Panc1 (cell line): ENCODE data around the gene C11orf24. TPM values are rescaled to one million over a fixed set of nuclear protein-coding genes. Genes with fewer than 3 reads are reported as not detected.

Experiments
- ATAC-seq: fragments of 200-7000 bp; cut with Tn5 transposase; 2 replicates; pipeline ENCODE4 v1.9.1; 2020; ENCODE audit warnings: mild to moderate bottlenecking, moderate library complexity
- BruUV-seq: library from RNA; stranded (reverse); fragments of 400-500 nt; replicated peaks from 2 replicates; lab custom pipeline; 2021; lab: Mats Ljungman, UMichigan
- CTCF ChIA-PET: fragments of 300-600 bp; sonication (Branson Sonifier 250); formaldehyde crosslinking; loops from one replicate; lab custom pipeline; 2022; ENCODE audit warnings: antibody characterized with exemption; lab: Charles Lee
- POLR2A ChIA-PET: fragments of 300-600 bp; sonication (Branson Sonifier 250); formaldehyde crosslinking; loops from one replicate; lab custom pipeline; 2022; ENCODE audit warnings: antibody characterized with exemption; lab: Charles Lee
- DNase-seq: peaks from one replicate; pipeline ENCODE4 v3.0.0-alpha.2; 2010; ENCODE audit warnings: low read depth, low spot score
- H3K27ac ChIP-seq: 2 replicates; pipeline ENCODE4 v1.5.1; 2011; ENCODE audit warnings: mild to moderate bottlenecking, low read length, inconsistent platforms
- H3K27me3 ChIP-seq: fragments of 200-500 bp; sonication (Bioruptor generic); 2 replicates; pipeline ENCODE4 v1.6.0; 2014; ENCODE audit warnings: low read length, inconsistent platforms; ENCODE audit not compliant: control insufficient read depth, insufficient read depth
- H3K36me3 ChIP-seq: fragments of 200-500 bp; sonication (Bioruptor generic); 2 replicates; pipeline ENCODE4 v1.5.1; 2014; ENCODE audit warnings: inconsistent platforms, mild to moderate bottlenecking, low read length, moderate library complexity; ENCODE audit not compliant: control insufficient read depth, insufficient read depth
- H3K4me1 ChIP-seq: 2 replicates; pipeline ENCODE4 v1.5.1; 2011; ENCODE audit warnings: inconsistent platforms, mild to moderate bottlenecking, low read length, moderate library complexity; ENCODE audit not compliant: control insufficient read depth, insufficient read depth
- H3K4me3 ChIP-seq, 2 experiments: 2 replicates each; pipeline ENCODE4 v1.5.1; 2011 to 2012; ENCODE audit warnings: low read depth in 2 of 2, low read length in 2 of 2, mild to moderate bottlenecking in 2 of 2, inconsistent platforms in 1 of 2, moderate library complexity in 1 of 2
- H3K9me3 ChIP-seq: fragments of 200-500 bp; sonication (Bioruptor generic); 2 replicates; pipeline ENCODE4 v1.5.1; 2014; ENCODE audit warnings: low read depth, mild to moderate bottlenecking, inconsistent platforms, low read length, moderate library complexity; ENCODE audit not compliant: control insufficient read depth, insufficient read depth
- POLR2AphosphoS5 ChIP-seq: IDR thresholded peaks from 2 replicates; pipeline ENCODE4 v1.6.1; 2012; ENCODE audit warnings: mild to moderate bottlenecking, low read depth, low read length, moderate library complexity
- SIN3A ChIP-seq: IDR thresholded peaks from 2 replicates; pipeline ENCODE4 v1.6.1; 2012; ENCODE audit warnings: low read depth, mild to moderate bottlenecking, low read length, moderate library complexity, borderline replicate concordance; ENCODE audit not compliant: insufficient read depth
- TCF7L2 ChIP-seq: IDR thresholded peaks from 2 replicates; pipeline ENCODE4 v1.6.1; 2011; ENCODE audit warnings: mild to moderate bottlenecking, low read depth, low read length, inconsistent platforms
- in situ Hi-C: cut with HindIII; loops from 2 replicates; pipeline ENCODE4 v1.10.0; 2016; ENCODE audit warnings: low sequenced_read_pairs, low pct_unique_long_range_greater_than_20kb
- intact Hi-C: fragments of 100-400 bp; cut with micrococcal nuclease; formaldehyde crosslinking; loops from one replicate; pipeline ENCODE4 v1.10.0; 2022; ENCODE audit not compliant: unreplicated experiment
- total RNA-seq: library from RNA; stranded (reverse); gene quantifications from one replicate; pipeline ENCODE4 v1.2.1, GENCODE V29; 2021; ENCODE audit not compliant: unreplicated experiment
- TF ChIP-seq, protein P1 (sequence below): fragments of 450-650 bp; IDR thresholded peaks from 2 replicates; pipeline ENCODE4 v1.5.1; 2017; ENCODE audit warnings: mild to moderate bottlenecking
- TF ChIP-seq, protein P2 (sequence below), 2 experiments: IDR thresholded peaks; 2 replicates each; pipeline ENCODE4 v1.6.1; 2011 to 2012; ENCODE audit warnings: low read depth in 2 of 2, control low read depth in 1 of 2, low read length in 1 of 2, mild to moderate bottlenecking in 1 of 2, moderate library complexity in 1 of 2; ENCODE audit not compliant: insufficient read depth in 1 of 2

C11orf24 gene
- total RNA-seq, 1 experiment from 2014 or later: 53.1 TPM

DNA sequence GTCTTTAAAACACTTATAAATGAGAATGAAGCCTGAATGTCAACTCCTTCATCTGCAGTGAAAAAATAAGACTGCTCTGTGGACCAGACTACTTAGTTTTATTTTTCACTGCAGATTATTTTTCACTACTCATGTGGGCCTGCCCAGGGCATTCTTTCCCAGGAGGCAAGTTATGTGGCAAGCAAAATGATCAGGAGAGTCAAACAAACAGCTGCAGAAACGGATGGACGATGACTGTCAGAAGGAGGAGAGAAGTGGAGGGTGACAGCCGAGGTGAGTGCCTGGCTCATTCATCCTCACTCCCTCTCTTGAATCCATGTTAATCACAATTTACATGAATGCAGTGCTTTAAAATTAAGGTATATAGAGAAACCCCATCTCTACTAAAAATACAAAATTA, 34.9 kb upstream of the C11orf24 start:
- no peak for DNase-seq
- in situ Hi-C loops (no loop called here), intact Hi-C loops (no loop called here)
- CTCF ChIA-PET: no interaction called here
- Histone ChIP-seq H3K4me1 (peaks cover 16% of the 10 kb centered on the region), H3K27me3 (no peaks in the 10 kb centered on the region), H3K4me3 (no peak overlapping the region), H3K27ac (no peak overlapping the region), H3K36me3 (no peaks in the 10 kb centered on the region), H3K9me3 (no peaks in the 10 kb centered on the region)
- BruUV-seq: no TSS peak
- POLR2A ChIA-PET: no interaction called here
- TF ChIP-seq TCF7L2 (no peak), POLR2AphosphoS5 (no peak), SIN3A (no peak)
- TF ChIP-seq, protein P1, sequence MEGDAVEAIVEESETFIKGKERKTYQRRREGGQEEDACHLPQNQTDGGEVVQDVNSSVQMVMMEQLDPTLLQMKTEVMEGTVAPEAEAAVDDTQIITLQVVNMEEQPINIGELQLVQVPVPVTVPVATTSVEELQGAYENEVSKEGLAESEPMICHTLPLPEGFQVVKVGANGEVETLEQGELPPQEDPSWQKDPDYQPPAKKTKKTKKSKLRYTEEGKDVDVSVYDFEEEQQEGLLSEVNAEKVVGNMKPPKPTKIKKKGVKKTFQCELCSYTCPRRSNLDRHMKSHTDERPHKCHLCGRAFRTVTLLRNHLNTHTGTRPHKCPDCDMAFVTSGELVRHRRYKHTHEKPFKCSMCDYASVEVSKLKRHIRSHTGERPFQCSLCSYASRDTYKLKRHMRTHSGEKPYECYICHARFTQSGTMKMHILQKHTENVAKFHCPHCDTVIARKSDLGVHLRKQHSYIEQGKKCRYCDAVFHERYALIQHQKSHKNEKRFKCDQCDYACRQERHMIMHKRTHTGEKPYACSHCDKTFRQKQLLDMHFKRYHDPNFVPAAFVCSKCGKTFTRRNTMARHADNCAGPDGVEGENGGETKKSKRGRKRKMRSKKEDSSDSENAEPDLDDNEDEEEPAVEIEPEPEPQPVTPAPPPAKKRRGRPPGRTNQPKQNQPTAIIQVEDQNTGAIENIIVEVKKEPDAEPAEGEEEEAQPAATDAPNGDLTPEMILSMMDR: no peak
- TF ChIP-seq, protein P2, sequence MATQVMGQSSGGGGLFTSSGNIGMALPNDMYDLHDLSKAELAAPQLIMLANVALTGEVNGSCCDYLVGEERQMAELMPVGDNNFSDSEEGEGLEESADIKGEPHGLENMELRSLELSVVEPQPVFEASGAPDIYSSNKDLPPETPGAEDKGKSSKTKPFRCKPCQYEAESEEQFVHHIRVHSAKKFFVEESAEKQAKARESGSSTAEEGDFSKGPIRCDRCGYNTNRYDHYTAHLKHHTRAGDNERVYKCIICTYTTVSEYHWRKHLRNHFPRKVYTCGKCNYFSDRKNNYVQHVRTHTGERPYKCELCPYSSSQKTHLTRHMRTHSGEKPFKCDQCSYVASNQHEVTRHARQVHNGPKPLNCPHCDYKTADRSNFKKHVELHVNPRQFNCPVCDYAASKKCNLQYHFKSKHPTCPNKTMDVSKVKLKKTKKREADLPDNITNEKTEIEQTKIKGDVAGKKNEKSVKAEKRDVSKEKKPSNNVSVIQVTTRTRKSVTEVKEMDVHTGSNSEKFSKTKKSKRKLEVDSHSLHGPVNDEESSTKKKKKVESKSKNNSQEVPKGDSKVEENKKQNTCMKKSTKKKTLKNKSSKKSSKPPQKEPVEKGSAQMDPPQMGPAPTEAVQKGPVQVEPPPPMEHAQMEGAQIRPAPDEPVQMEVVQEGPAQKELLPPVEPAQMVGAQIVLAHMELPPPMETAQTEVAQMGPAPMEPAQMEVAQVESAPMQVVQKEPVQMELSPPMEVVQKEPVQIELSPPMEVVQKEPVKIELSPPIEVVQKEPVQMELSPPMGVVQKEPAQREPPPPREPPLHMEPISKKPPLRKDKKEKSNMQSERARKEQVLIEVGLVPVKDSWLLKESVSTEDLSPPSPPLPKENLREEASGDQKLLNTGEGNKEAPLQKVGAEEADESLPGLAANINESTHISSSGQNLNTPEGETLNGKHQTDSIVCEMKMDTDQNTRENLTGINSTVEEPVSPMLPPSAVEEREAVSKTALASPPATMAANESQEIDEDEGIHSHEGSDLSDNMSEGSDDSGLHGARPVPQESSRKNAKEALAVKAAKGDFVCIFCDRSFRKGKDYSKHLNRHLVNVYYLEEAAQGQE (IDR thresholded peaks at IDR 0.05; ENCODE audit: insufficient read depth in 1 of 2, low read depth in 2 of 2, low read length in 1 of 2): no peak
- ATAC-seq: no peak

DNA sequence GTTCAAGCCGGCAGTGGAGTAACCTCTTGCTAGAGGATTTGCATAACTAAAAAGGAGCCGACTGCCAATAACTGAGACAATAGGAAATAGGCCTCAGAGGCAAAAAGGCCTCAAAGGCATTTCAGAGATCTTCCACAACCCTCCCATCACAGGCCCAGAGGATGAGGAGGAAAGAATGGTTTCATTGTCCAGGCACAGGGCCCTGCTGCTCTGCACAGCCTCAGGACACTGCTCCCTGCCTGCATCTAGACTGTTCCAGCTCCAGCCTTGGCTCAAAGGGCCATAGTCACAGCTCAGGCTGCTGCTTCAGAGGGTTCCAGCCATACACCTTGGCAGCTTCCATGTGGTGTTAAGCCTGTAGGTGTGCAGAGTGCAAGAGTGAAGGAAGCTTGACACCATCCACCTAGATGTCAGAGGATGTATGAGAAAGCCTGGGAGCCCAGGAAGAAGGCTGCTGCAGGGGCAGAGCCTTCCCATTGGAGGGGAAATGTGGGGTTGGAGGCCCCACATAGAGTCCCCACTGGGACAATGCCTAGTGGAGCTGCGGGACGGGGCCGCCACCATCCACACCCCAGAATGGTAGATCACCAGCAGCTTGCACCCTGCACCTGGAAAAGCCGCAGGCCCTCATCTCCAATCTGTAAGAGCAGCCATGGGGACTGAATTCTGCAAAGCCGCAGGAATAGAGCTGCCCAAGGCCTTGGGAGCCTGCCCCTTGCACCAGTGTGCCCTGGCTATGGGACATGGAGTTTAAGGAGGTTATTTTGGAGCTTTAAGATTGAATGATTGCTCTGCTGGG, 32.4 kb upstream of the C11orf24 start:
- in situ Hi-C loops: no loop called here
- POLR2A ChIA-PET: no interaction called here
- Histone ChIP-seq H3K4me3 (no peak overlapping the region), H3K27me3 (no peaks in the 10 kb centered on the region), H3K36me3 (no peaks in the 10 kb centered on the region), H3K9me3 (no peaks in the 10 kb centered on the region), H3K4me1 (peaks cover 6% of the 10 kb centered on the region), H3K27ac (no peak overlapping the region)
- TF ChIP-seq, protein P1: no peak
- TF ChIP-seq TCF7L2 (no peak), POLR2AphosphoS5 (no peak), SIN3A (no peak)
- TF ChIP-seq, protein P2 (IDR thresholded peaks at IDR 0.05; ENCODE audit: insufficient read depth in 1 of 2, low read depth in 2 of 2, low read length in 1 of 2): no peak
- CTCF ChIA-PET: interaction anchor here (0.6 kb wide), 1 partner anchor 10 kb away, joined by 3 read pairs; no protein-coding TSS in a partner anchor
- no TSS peak for BruUV-seq
- ATAC-seq (no peak), DNase-seq (no peak)
- intact Hi-C loops: no loop called here
